H9 (cell line): Measurements from ENCODE around the gene PAPOLG. TPM values are rescaled to one million over a fixed set of nuclear protein-coding genes. Genes with fewer than 3 reads are reported as not detected.

Experiments used
- DNase-seq: peaks from one replicate; pipeline ENCODE4 v3.0.0-alpha.2; 2017
- H2AFZ ChIP-seq: one replicate; pipeline ENCODE4 v1.6.1; 2013; ENCODE audit warnings: mild to moderate bottlenecking, low read length, control low read depth, moderate library complexity
- H2AK5ac ChIP-seq: 2 replicates; pipeline ENCODE4 v1.6.1; 2013; ENCODE audit warnings: low read length, control low read depth, mixed read lengths; ENCODE audit not compliant: insufficient read length
- H2BK120ac ChIP-seq: one replicate; pipeline ENCODE4 v1.6.1; 2013; ENCODE audit warnings: low read depth, mild to moderate bottlenecking, low read length, control low read depth, inconsistent platforms; ENCODE audit not compliant: poor library complexity, severe bottlenecking
- H2BK12ac ChIP-seq: 2 replicates; pipeline ENCODE4 v1.6.1; 2013; ENCODE audit warnings: low read length, control low read depth, mixed read lengths, low read depth; ENCODE audit not compliant: insufficient read length
- H2BK15ac ChIP-seq: 2 replicates; pipeline ENCODE4 v1.6.1; 2013; ENCODE audit warnings: low read depth, low read length, control low read depth
- H2BK20ac ChIP-seq: one replicate; pipeline ENCODE4 v1.6.1; 2013; ENCODE audit warnings: low read depth, mild to moderate bottlenecking, low read length, control low read depth, inconsistent platforms; ENCODE audit not compliant: poor library complexity, severe bottlenecking
- H2BK5ac ChIP-seq: 2 replicates; pipeline ENCODE4 v1.6.1; 2013; ENCODE audit warnings: low read length, control low read depth, mixed read lengths; ENCODE audit not compliant: insufficient read length
- H3K14ac ChIP-seq: 2 replicates; pipeline ENCODE4 v1.6.1; 2013; ENCODE audit warnings: low read length, control low read depth; ENCODE audit not compliant: insufficient read depth
- H3K18ac ChIP-seq: 2 replicates; pipeline ENCODE4 v1.6.1; 2013; ENCODE audit warnings: low read depth, mild to moderate bottlenecking, mixed read lengths, low read length, control low read depth; ENCODE audit not compliant: insufficient read length
- H3K23ac ChIP-seq: 2 replicates; pipeline ENCODE4 v1.6.1; 2013; ENCODE audit warnings: low read length, control low read depth, mixed read lengths, low read depth; ENCODE audit not compliant: insufficient read length
- H3K23me2 ChIP-seq: 2 replicates; pipeline ENCODE4 v1.6.1; 2013; ENCODE audit warnings: low read depth, mild to moderate bottlenecking, mixed read lengths, low read length, control low read depth; ENCODE audit not compliant: insufficient read length, poor library complexity, severe bottlenecking
- H3K27ac ChIP-seq: 2 replicates; pipeline ENCODE4 v1.5.1; 2013; ENCODE audit warnings: low read length, control low read depth, mixed read lengths, low read depth; ENCODE audit not compliant: insufficient read length
- H3K27me3 ChIP-seq: 2 replicates; pipeline ENCODE4 v1.6.1; 2013; ENCODE audit warnings: low read length, control low read depth, inconsistent platforms; ENCODE audit not compliant: insufficient read depth
- H3K4ac ChIP-seq: 2 replicates; pipeline ENCODE4 v1.6.1; 2013; ENCODE audit warnings: low read depth, mild to moderate bottlenecking, control low read depth, inconsistent platforms, low read length, moderate library complexity
- H3K4me1 ChIP-seq: 2 replicates; pipeline ENCODE4 v1.6.1; 2013; ENCODE audit warnings: low read length, control low read depth, inconsistent platforms; ENCODE audit not compliant: insufficient read depth
- H3K4me2 ChIP-seq: 2 replicates; pipeline ENCODE4 v1.6.1; 2013; ENCODE audit warnings: low read length, control low read depth, mixed read lengths; ENCODE audit not compliant: insufficient read length, insufficient read depth
- H3K56ac ChIP-seq: 2 replicates; pipeline ENCODE4 v1.6.1; 2013; ENCODE audit warnings: low read depth, mild to moderate bottlenecking, mixed read lengths, low read length, control low read depth; ENCODE audit not compliant: insufficient read length
- H3K79me1 ChIP-seq: 2 replicates; pipeline ENCODE4 v1.6.1; 2013; ENCODE audit warnings: low read depth, mild to moderate bottlenecking, moderate library complexity, low read length, control low read depth, inconsistent platforms; ENCODE audit not compliant: insufficient read depth, poor library complexity, severe bottlenecking
- H3K79me2 ChIP-seq: 2 replicates; pipeline ENCODE4 v1.6.1; 2013; ENCODE audit warnings: low read length, control low read depth, inconsistent platforms; ENCODE audit not compliant: insufficient read depth
- H3K9ac ChIP-seq: 2 replicates; pipeline ENCODE4 v1.6.1; 2013; ENCODE audit warnings: low read length, control low read depth, mixed read lengths; ENCODE audit not compliant: insufficient read length; ENCODE audit errors: extremely low read depth
- H3K9me3 ChIP-seq: one replicate; pipeline ENCODE4 v1.6.1; 2013; ENCODE audit warnings: low read depth, low read length, inconsistent platforms; ENCODE audit not compliant: control insufficient read depth
- H3T11ph ChIP-seq: one replicate; pipeline ENCODE4 v1.6.1; 2013; ENCODE audit warnings: mild to moderate bottlenecking, low read length, control low read depth, inconsistent platforms
- H4K20me1 ChIP-seq: one replicate; pipeline ENCODE4 v1.6.1; 2013; ENCODE audit not compliant: control insufficient read depth, insufficient read length, insufficient read depth
- H4K5ac ChIP-seq: 2 replicates; pipeline ENCODE4 v1.6.1; 2013; ENCODE audit warnings: low read depth, mild to moderate bottlenecking, mixed read lengths, low read length, control low read depth; ENCODE audit not compliant: insufficient read length
- H4K8ac ChIP-seq: replicated peaks from 2 replicates; pipeline ENCODE4 v1.6.1; 2013; ENCODE audit warnings: low read length, control low read depth, mixed read lengths, low read depth; ENCODE audit not compliant: insufficient read length
- H4K91ac ChIP-seq: 2 replicates; pipeline ENCODE4 v1.6.1; 2013; ENCODE audit warnings: low read depth, mild to moderate bottlenecking, moderate library complexity, mixed read lengths, low read length, control low read depth; ENCODE audit not compliant: insufficient read length
- H3K27ac Mint-ChIP-seq, 3 experiments: 2 replicates in 2 of 3; 3 replicates in 1 of 3; pipeline ENCODE4 v1.8.0; 2020 to 2021; ENCODE audit warnings: mixed read lengths in 3 of 3, mild to moderate bottlenecking in 1 of 3, moderate library complexity in 1 of 3
- H3K27me3 Mint-ChIP-seq: 2 replicates; pipeline ENCODE4 v1.8.0; 2021; ENCODE audit warnings: low read depth, mild to moderate bottlenecking, moderate library complexity, mixed read lengths
- H3K36me3 Mint-ChIP-seq, 3 experiments: 2 replicates in 2 of 3; 3 replicates in 1 of 3; pipeline ENCODE4 v1.8.0; 2020 to 2021; ENCODE audit warnings: low read depth in 3 of 3, mixed read lengths in 3 of 3; ENCODE audit not compliant: insufficient read depth in 1 of 3
- H3K4me1 Mint-ChIP-seq, 2 experiments: 2 replicates each; pipeline ENCODE4 v1.8.0; 2020; ENCODE audit warnings: mixed read lengths in 2 of 2
- H3K4me3 Mint-ChIP-seq, 2 experiments: 2 replicates in 1 of 2; 3 replicates in 1 of 2; pipeline ENCODE4 v1.8.0; 2020 to 2021; ENCODE audit warnings: mild to moderate bottlenecking in 2 of 2, mixed read lengths in 2 of 2, moderate library complexity in 1 of 2
- H3K9me3 Mint-ChIP-seq, 2 experiments: 2 replicates in 1 of 2; 3 replicates in 1 of 2; pipeline ENCODE4 v1.8.0; 2020; ENCODE audit warnings: mild to moderate bottlenecking in 2 of 2, mixed read lengths in 2 of 2, moderate library complexity in 1 of 2
- WGBS: extraction: QIAGEN DNeasy Blood & Tissue Kit; methylation state at CpG from one replicate; pipeline ENCODE4 v1.1.7; 2013; ENCODE audit warnings: missing lambda C conversion rate, low lambda C conversion rate, mixed read lengths; ENCODE audit not compliant: insufficient read length; ENCODE audit errors: extremely low coverage; 5-methylcytosine and 5-hydroxymethylcytosine counted together
- total RNA-seq: library from RNA; stranded (reverse); gene quantifications from 2 replicates; pipeline ENCODE4 v1.2.1, GENCODE V29; 2021
- TF ChIP-seq, protein P1 (sequence below): fragments of 200-600 bp; sonication (generic); conservative IDR thresholded peaks from 3 replicates; pipeline ENCODE4 v1.8.0; 2021; ENCODE audit warnings: antibody characterized with exemption, mild to moderate bottlenecking

PAPOLG gene
- total RNA-seq, 1 experiment from 2014 or later = 19.2 TPM

DNA sequence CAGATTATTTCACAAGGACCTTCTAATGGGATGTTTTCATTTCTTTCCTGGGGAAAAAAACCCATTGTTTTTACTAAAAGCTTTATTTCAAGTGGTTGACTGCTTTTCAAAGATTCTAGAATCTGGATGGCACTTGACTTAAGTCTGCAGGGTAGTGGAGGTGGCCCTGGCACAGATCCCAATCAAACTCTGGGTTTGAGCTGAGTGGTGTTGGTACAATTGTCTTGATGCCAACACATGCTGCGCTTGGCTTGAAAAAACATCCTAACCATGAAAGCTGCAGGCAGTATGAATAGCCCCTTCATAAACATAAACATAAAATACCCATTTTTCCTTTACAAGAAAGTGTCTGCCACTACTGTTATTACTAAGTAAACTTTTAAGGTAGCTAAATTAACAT lies 3.6 kb downstream of the PAPOLG start:
- no peak for DNase-seq
- Histone ChIP-seq H3K23ac (no peak overlapping the region), H2BK12ac (no peak overlapping the region), H4K20me1 (no peaks in the 10 kb centered on the region), H3K4me1 (peaks cover 2% of the 10 kb centered on the region; the same call in 1 of the 2 replicates), H3K79me2 (peaks cover 7% of the 10 kb centered on the region; the same call in 1 of the 2 replicates), H3K9me3 (no peaks in the 10 kb centered on the region), H3K27ac (no peak overlapping the region), H2AFZ (no peak overlapping the region), H3K4me2 (no peak overlapping the region), H3K27me3 (no peaks in the 10 kb centered on the region), H3K79me1 (peaks cover 5% of the 10 kb centered on the region), H4K91ac (no peak overlapping the region), H3K56ac (no peak overlapping the region), H3K18ac (no peak overlapping the region), H3K9ac (no peak overlapping the region), H2BK20ac (no peak overlapping the region), H2BK5ac (no peak overlapping the region), H3T11ph (no peak overlapping the region), H3K14ac (no peak overlapping the region), H2AK5ac (no peak overlapping the region), H4K8ac (no peak overlapping the region), H2BK15ac (no peak overlapping the region), H3K23me2 (peaks cover 5% of the 10 kb centered on the region), H2BK120ac (no peak overlapping the region), H4K5ac (no peak overlapping the region), H3K4ac (no peak overlapping the region)
- H3K4me1 Mint-ChIP-seq = peaks cover 16 to 21% of the 10 kb centered on the region in 2 experiments
- H3K4me3 Mint-ChIP-seq = no peak overlapping the region
- no peak overlapping the region for H3K27ac Mint-ChIP-seq
- no CpG with 5 or more reads among the region's 1 CpG for WGBS
- no peaks in the 10 kb centered on the region for H3K9me3 Mint-ChIP-seq
- TF ChIP-seq, protein P1, sequence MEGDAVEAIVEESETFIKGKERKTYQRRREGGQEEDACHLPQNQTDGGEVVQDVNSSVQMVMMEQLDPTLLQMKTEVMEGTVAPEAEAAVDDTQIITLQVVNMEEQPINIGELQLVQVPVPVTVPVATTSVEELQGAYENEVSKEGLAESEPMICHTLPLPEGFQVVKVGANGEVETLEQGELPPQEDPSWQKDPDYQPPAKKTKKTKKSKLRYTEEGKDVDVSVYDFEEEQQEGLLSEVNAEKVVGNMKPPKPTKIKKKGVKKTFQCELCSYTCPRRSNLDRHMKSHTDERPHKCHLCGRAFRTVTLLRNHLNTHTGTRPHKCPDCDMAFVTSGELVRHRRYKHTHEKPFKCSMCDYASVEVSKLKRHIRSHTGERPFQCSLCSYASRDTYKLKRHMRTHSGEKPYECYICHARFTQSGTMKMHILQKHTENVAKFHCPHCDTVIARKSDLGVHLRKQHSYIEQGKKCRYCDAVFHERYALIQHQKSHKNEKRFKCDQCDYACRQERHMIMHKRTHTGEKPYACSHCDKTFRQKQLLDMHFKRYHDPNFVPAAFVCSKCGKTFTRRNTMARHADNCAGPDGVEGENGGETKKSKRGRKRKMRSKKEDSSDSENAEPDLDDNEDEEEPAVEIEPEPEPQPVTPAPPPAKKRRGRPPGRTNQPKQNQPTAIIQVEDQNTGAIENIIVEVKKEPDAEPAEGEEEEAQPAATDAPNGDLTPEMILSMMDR = no peak
- H3K27me3 Mint-ChIP-seq = no peaks in the 10 kb centered on the region
- peaks cover 30 to 51% (median 43%) of the 10 kb centered on the region in 3 experiments; a peak in 6 of 7 replicates for H3K36me3 Mint-ChIP-seq
